GM23338 (cell line): ENCODE data around the gene MYO5A. TPM values are rescaled to one million over a fixed set of nuclear protein-coding genes. Genes with fewer than 3 reads are reported as not detected.

Source experiments
- ATAC-seq: fragments of 200-7000 bp; cut with Tn5 transposase; 3 replicates; pipeline ENCODE4 v1.9.1; 2020
- DNase-seq: peaks from one replicate; pipeline ENCODE4 v3.0.0-alpha.2; 2015; ENCODE audit warnings: low spot score
- H2AFZ ChIP-seq: fragments of 200-600 bp; sonication (generic); 2 replicates; pipeline ENCODE4 v1.8.0; 2016; ENCODE audit warnings: antibody characterized with exemption, mild to moderate bottlenecking, moderate library complexity
- H3F3A ChIP-seq: fragments of 200-600 bp; sonication (generic); replicated peaks from 2 replicates; pipeline ENCODE4 v1.8.0; 2017; ENCODE audit warnings: antibody characterized with exemption, mixed run types, low read depth
- H3K27ac ChIP-seq: fragments of 200-600 bp; sonication (generic); 2 replicates; pipeline ENCODE4 v1.6.1; 2016; ENCODE audit warnings: low read depth
- H3K27me3 ChIP-seq: fragments of 200-600 bp; sonication (generic); 2 replicates; pipeline ENCODE4 v1.8.0; 2016; ENCODE audit warnings: mild to moderate bottlenecking, mixed run types, moderate library complexity; ENCODE audit not compliant: insufficient read depth
- H3K36me3 ChIP-seq: fragments of 200-600 bp; sonication (generic); 2 replicates; pipeline ENCODE4 v1.8.0; 2016; ENCODE audit warnings: mild to moderate bottlenecking; ENCODE audit not compliant: insufficient read depth
- H3K4me1 ChIP-seq: fragments of 200-600 bp; sonication (generic); 2 replicates; pipeline ENCODE4 v1.8.0; 2016; ENCODE audit warnings: mild to moderate bottlenecking, moderate library complexity; ENCODE audit not compliant: insufficient read depth
- H3K4me2 ChIP-seq: fragments of 200-600 bp; sonication (generic); 2 replicates; pipeline ENCODE4 v1.7.1; 2017; ENCODE audit warnings: mixed run types
- H3K4me3 ChIP-seq: fragments of 200-600 bp; sonication (generic); 2 replicates; pipeline ENCODE4 v1.6.1; 2016; ENCODE audit warnings: mixed run types
- H3K79me2 ChIP-seq: fragments of 200-600 bp; sonication (generic); replicated peaks from 2 replicates; pipeline ENCODE4 v1.8.0; 2017; ENCODE audit warnings: mild to moderate bottlenecking; ENCODE audit not compliant: insufficient read depth
- H3K9me2 ChIP-seq: fragments of 200-600 bp; sonication (generic); 2 replicates; pipeline ENCODE4 v1.8.0; 2017; ENCODE audit not compliant: insufficient read depth
- H4K20me1 ChIP-seq: fragments of 200-600 bp; sonication (generic); replicated peaks from 2 replicates; pipeline ENCODE4 v1.8.0; 2017; ENCODE audit warnings: mild to moderate bottlenecking; ENCODE audit not compliant: insufficient read depth
- H3K27ac Mint-ChIP-seq: 2 replicates; pipeline ENCODE4 v1.8.0; 2020; ENCODE audit warnings: inconsistent platforms, mild to moderate bottlenecking, moderate library complexity, mixed read lengths
- H3K27me3 Mint-ChIP-seq: 3 replicates; pipeline ENCODE4 v1.8.0; 2022; ENCODE audit warnings: low read depth, mild to moderate bottlenecking, moderate library complexity, mixed read lengths, inconsistent platforms; ENCODE audit not compliant: insufficient read depth, poor library complexity
- H3K36me3 Mint-ChIP-seq: 3 replicates; pipeline ENCODE4 v1.8.0; 2021; ENCODE audit warnings: low read depth, mild to moderate bottlenecking, inconsistent platforms, moderate library complexity, mixed read lengths
- H3K4me1 Mint-ChIP-seq: 3 replicates; pipeline ENCODE4 v1.8.0; 2020; ENCODE audit warnings: mild to moderate bottlenecking, inconsistent platforms, mixed read lengths
- H3K4me3 Mint-ChIP-seq: 3 replicates; pipeline ENCODE4 v1.8.0; 2021; ENCODE audit warnings: moderate library complexity, mild to moderate bottlenecking, inconsistent platforms, mixed read lengths
- H3K9me3 Mint-ChIP-seq: 3 replicates; pipeline ENCODE4 v1.8.0; 2020; ENCODE audit warnings: moderate library complexity, mild to moderate bottlenecking, inconsistent platforms, mixed read lengths
- CREB1 ChIP-seq: fragments of 250-450 bp; sonication (Bioruptor Pico); IDR thresholded peaks from 2 replicates; pipeline ENCODE4 v1.5.0; 2020; ENCODE audit warnings: low read depth, mild to moderate bottlenecking, moderate library complexity
- EZH2 ChIP-seq: fragments of 200-600 bp; sonication (generic); IDR thresholded peaks from one replicate; pipeline ENCODE4 v1.8.0; 2017; ENCODE audit warnings: antibody characterized with exemption, mild to moderate bottlenecking, low read depth; ENCODE audit not compliant: unreplicated experiment
- EZH2phosphoT487 ChIP-seq: fragments of 200-600 bp; sonication (generic); IDR thresholded peaks from one replicate; pipeline ENCODE4 v1.8.1; 2018; ENCODE audit warnings: antibody characterized with exemption; ENCODE audit not compliant: unreplicated experiment
- JUNB ChIP-seq: IDR thresholded peaks from one replicate; pipeline ENCODE4 v1.6.1; 2016; ENCODE audit warnings: antibody characterized with exemption; ENCODE audit not compliant: unreplicated experiment
- POLR2AphosphoS5 ChIP-seq: IDR thresholded peaks from 2 replicates; pipeline ENCODE4 v1.6.1; 2016; ENCODE audit warnings: antibody characterized with exemption, low read depth
- STAT1 ChIP-seq: IDR thresholded peaks from one replicate; pipeline ENCODE4 v1.6.1; 2016; ENCODE audit warnings: antibody characterized with exemption; ENCODE audit not compliant: unreplicated experiment
- ZNF114 ChIP-seq: fragments of 250-450 bp; sonication (Bioruptor Pico); IDR thresholded peaks from 2 replicates; pipeline ENCODE4 v1.5.0; 2020; ENCODE audit warnings: mild to moderate bottlenecking, moderate library complexity
- ZNF331 ChIP-seq: fragments of 250-450 bp; sonication (Bioruptor Pico); IDR thresholded peaks from 2 replicates; pipeline ENCODE4 v1.5.0; 2020; ENCODE audit warnings: low read depth, mild to moderate bottlenecking, moderate library complexity
- polyA plus RNA-seq: library from polyadenylated mRNA; unstranded; fragments of >200 nt; fragmentation: Nextera tagmentation; extraction: Ambion mirVana; gene quantifications from 2 replicates; pipeline ENCODE4 v1.2.1, GENCODE V29; 2016
- total RNA-seq: library from RNA; depleted of rRNA; stranded (reverse); fragments of >200 nt; shearing (Covaris generic); gene quantifications from 2 replicates; pipeline ENCODE4 v1.2.3, GENCODE V29; 2014
- TF ChIP-seq, protein P1 (sequence below), 2 experiments: fragments of 200-600 bp in 1 of 2; sonication (generic) in 1 of 2; conservative IDR thresholded peaks; 2 replicates each; pipeline versions ENCODE4 v1.5.1 to v1.6.1; 2016 to 2017; ENCODE audit warnings: antibody characterized with exemption in 2 of 2, low read depth in 2 of 2, mild to moderate bottlenecking in 2 of 2, moderate library complexity in 1 of 2
- TF ChIP-seq, protein P2 (sequence below): IDR thresholded peaks from one replicate; pipeline ENCODE4 v1.6.1; 2018; ENCODE audit warnings: antibody characterized with exemption; ENCODE audit not compliant: unreplicated experiment

Gene MYO5A
- total and polyA plus RNA-seq, 2 experiments from 2014 or later = 5.7 to 31.8 TPM

DNA sequence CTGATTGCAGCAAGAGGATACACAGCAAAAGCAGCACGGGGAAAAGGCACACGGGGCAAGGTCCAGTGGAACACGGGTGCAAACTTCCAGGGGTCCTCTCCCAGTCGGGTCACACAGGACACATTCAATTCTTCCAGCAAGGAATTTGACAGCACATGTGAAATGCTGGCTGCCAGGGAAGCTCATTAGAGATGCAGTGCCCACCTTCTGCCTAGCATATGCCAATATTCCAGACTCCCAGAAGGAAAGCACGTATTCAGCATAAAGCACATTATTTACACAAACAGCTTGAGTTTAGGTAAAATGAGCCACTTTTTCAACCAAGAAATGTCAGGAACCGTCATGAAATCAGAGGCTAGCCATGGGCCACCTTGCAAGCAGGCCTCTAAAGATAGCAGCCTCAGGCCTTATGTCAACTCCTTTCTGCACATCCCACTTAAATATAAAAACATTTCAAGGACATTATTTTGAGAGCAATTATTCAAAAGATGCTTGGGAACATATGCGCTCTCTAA is 252.4 kb downstream of the MYO5A start:
- H3K36me3 Mint-ChIP-seq = peaks cover 69% of the 10 kb centered on the region
- Histone ChIP-seq H3K27ac (no peak overlapping the region), H3K4me1 (no peaks in the 10 kb centered on the region)

DNA sequence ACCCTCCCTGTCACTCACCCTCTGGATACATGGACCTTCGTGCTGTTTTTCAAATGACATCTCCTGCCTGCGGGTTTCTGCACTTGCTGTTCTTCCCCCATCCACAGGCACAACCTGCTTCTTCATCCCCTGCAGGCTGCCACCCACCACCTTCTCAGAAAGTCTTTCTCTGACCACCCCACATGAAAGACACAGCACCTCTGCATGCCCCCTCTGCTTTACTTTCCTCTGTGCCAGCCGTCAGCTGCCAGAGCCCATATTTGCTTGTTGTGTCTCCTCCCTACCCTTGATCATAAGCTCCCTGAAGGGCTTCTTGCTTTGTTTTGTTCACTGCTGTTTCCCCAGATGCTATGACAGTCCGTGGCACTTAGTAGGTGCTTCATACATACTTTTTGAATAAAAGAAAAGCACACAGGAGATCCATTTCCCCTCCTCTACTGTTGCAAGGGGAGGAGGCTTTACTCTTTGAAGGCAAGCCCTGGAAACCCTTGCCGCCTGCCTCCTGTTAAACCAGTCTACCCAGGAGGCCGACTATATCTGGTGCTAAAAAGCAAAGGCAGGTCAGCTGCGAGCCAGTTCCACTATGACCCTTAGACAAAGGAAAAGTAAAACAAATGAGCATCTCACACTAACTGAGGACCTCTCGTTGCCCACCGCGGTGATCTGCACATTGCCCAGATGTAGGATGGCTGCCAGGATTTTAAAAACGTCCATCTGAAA is 265.0 kb downstream of the MYO5A start:
- Histone ChIP-seq H3K79me2 (no peaks in the 10 kb centered on the region), H3K9me2 (no peaks in the 10 kb centered on the region), H3K4me2 (no peak overlapping the region), H3F3A (0 out of 2 replicates have a peak, but pooled peaks cover 2% of the 10 kb centered on the region), H4K20me1 (no peaks in the 10 kb centered on the region; the same call in 1 of the 2 replicates), H3K36me3 (peaks cover 11% of the 10 kb centered on the region), H3K27me3 (no peaks in the 10 kb centered on the region), H3K4me3 (no peak overlapping the region), H2AFZ (no peak overlapping the region), H3K4me1 (peaks cover 15% of the 10 kb centered on the region; the same call in 1 of the 2 replicates), H3K27ac (no peak overlapping the region)
- peaks cover 56% of the 10 kb centered on the region for H3K36me3 Mint-ChIP-seq
- H3K27ac Mint-ChIP-seq = peak overlapping the region; percentile 99
- peaks cover 36% of the 10 kb centered on the region for H3K4me1 Mint-ChIP-seq
- no peaks in the 10 kb centered on the region for H3K9me3 Mint-ChIP-seq
- ATAC-seq (no peak), DNase-seq (no peak)
- peaks cover 7% of the 10 kb centered on the region for H3K27me3 Mint-ChIP-seq
- no peak overlapping the region for H3K4me3 Mint-ChIP-seq
- TF ChIP-seq, protein P1, sequence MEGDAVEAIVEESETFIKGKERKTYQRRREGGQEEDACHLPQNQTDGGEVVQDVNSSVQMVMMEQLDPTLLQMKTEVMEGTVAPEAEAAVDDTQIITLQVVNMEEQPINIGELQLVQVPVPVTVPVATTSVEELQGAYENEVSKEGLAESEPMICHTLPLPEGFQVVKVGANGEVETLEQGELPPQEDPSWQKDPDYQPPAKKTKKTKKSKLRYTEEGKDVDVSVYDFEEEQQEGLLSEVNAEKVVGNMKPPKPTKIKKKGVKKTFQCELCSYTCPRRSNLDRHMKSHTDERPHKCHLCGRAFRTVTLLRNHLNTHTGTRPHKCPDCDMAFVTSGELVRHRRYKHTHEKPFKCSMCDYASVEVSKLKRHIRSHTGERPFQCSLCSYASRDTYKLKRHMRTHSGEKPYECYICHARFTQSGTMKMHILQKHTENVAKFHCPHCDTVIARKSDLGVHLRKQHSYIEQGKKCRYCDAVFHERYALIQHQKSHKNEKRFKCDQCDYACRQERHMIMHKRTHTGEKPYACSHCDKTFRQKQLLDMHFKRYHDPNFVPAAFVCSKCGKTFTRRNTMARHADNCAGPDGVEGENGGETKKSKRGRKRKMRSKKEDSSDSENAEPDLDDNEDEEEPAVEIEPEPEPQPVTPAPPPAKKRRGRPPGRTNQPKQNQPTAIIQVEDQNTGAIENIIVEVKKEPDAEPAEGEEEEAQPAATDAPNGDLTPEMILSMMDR (conservative IDR thresholded peaks at IDR 0.05; ENCODE audit: low read depth in 2 of 2) = no peak
- no peak for TF ChIP-seq POLR2AphosphoS5
- no peak for TF ChIP-seq STAT1
- TF ChIP-seq ZNF331 (CRISPR knock-in tag) = no peak
- no peak for TF ChIP-seq CREB1
- TF ChIP-seq, protein P2, sequence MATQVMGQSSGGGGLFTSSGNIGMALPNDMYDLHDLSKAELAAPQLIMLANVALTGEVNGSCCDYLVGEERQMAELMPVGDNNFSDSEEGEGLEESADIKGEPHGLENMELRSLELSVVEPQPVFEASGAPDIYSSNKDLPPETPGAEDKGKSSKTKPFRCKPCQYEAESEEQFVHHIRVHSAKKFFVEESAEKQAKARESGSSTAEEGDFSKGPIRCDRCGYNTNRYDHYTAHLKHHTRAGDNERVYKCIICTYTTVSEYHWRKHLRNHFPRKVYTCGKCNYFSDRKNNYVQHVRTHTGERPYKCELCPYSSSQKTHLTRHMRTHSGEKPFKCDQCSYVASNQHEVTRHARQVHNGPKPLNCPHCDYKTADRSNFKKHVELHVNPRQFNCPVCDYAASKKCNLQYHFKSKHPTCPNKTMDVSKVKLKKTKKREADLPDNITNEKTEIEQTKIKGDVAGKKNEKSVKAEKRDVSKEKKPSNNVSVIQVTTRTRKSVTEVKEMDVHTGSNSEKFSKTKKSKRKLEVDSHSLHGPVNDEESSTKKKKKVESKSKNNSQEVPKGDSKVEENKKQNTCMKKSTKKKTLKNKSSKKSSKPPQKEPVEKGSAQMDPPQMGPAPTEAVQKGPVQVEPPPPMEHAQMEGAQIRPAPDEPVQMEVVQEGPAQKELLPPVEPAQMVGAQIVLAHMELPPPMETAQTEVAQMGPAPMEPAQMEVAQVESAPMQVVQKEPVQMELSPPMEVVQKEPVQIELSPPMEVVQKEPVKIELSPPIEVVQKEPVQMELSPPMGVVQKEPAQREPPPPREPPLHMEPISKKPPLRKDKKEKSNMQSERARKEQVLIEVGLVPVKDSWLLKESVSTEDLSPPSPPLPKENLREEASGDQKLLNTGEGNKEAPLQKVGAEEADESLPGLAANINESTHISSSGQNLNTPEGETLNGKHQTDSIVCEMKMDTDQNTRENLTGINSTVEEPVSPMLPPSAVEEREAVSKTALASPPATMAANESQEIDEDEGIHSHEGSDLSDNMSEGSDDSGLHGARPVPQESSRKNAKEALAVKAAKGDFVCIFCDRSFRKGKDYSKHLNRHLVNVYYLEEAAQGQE = no peak
- no peak for TF ChIP-seq EZH2phosphoT487
- TF ChIP-seq EZH2 = no peak

More for the DNA sequence above, 252.4 kb downstream of the MYO5A start:
- no peak overlapping the region for H3K4me2 ChIP-seq
- H3F3A ChIP-seq = no peaks in the 10 kb centered on the region
- H4K20me1 ChIP-seq = no peaks in the 10 kb centered on the region
- DNase-seq (no peak), ATAC-seq (no peak)
- H2AFZ ChIP-seq = no peak overlapping the region
- no peaks in the 10 kb centered on the region for H3K9me3 Mint-ChIP-seq
- peaks cover 4% of the 10 kb centered on the region; the same call in 2 of the 3 replicates for H3K4me1 Mint-ChIP-seq
- H3K4me3 ChIP-seq = no peak overlapping the region
- TF ChIP-seq JUNB = no peak
- TF ChIP-seq ZNF114 (CRISPR knock-in tag) = no peak
- TF ChIP-seq, protein P2 = no peak
- no peak for TF ChIP-seq EZH2phosphoT487
- H3K27me3 ChIP-seq = no peaks in the 10 kb centered on the region
- no peak overlapping the region for H3K27ac Mint-ChIP-seq
- H3K4me3 Mint-ChIP-seq = no peak overlapping the region
- peaks cover 2% of the 10 kb centered on the region for H3K27me3 Mint-ChIP-seq
- peaks cover 26% of the 10 kb centered on the region for H3K36me3 ChIP-seq
- H3K9me2 ChIP-seq = no peaks in the 10 kb centered on the region
- no peaks in the 10 kb centered on the region for H3K79me2 ChIP-seq
